Stomach (tissue), 9 donors: ENCODE data around the gene FLAD1. TPM values are rescaled to one million over a fixed set of nuclear protein-coding genes. Genes with fewer than 3 reads are reported as not detected.
A peak's percentile ranks its signal among the peaks of the same experiment; 100 is the strongest.
"Not testable (repeated sequence)": the region's sequence is repeated elsewhere in the genome, so short reads cannot be mapped to it uniquely, and the experiment has no call there.

Experiments used
- DNase-seq, 2 donors: peaks; one replicate each; pipeline versions ENCODE4 v3.0.0 to v3.0.0-alpha.2; 2013 to 2019
- H3K27ac ChIP-seq, 5 donors: fragments of 200-600 bp in 4 of 5; sonication (generic) in 4 of 5; one replicate each; pipeline ENCODE4 v1.5.1; 2013 to 2019; ENCODE audit warnings: mild to moderate bottlenecking in 1 of 5, moderate library complexity in 1 of 5
- H3K27me3 ChIP-seq, 3 donors: fragments of 200-600 bp; sonication (generic); one replicate each; pipeline ENCODE4 v1.5.1; 2017 to 2019; ENCODE audit warnings: mixed run types in 1 of 3
- H3K36me3 ChIP-seq, 4 donors: fragments of 200-600 bp; sonication (generic); 1 replicate in 3 of 4; 2 replicates in 1 of 4; pipeline ENCODE4 v1.5.1; 2016 to 2019
- H3K4me1 ChIP-seq, 4 donors: fragments of 200-600 bp; sonication (generic); one replicate each; pipeline ENCODE4 v1.5.1; 2016 to 2019
- H3K4me3 ChIP-seq, 4 donors: fragments of 200-600 bp; sonication (generic) in 3 of 4; one replicate each; pipeline ENCODE4 v1.5.1; 2016 to 2019; ENCODE audit warnings: mild to moderate bottlenecking in 1 of 4
- H3K9me3 ChIP-seq, 4 donors: fragments of 200-600 bp; sonication (generic); one replicate each; pipeline ENCODE4 v1.5.1; 2016 to 2019
- EP300 ChIP-seq: sonication (generic); formaldehyde crosslinking; IDR thresholded peaks from one replicate; pipeline ENCODE4 v1.6.1; 2017; ENCODE audit warnings: antibody characterized with exemption
- POLR2A ChIP-seq, 4 donors: fragments of 450-650 bp; IDR thresholded peaks; one replicate each; pipeline ENCODE4 v1.6.1; 2016; ENCODE audit warnings: antibody characterized with exemption in 4 of 4, control low read depth in 2 of 4, mild to moderate bottlenecking in 1 of 4, moderate library complexity in 1 of 4
- POLR2AphosphoS5 ChIP-seq, 3 donors: sonication (generic); formaldehyde crosslinking; IDR thresholded peaks; one replicate each; pipeline ENCODE4 v1.6.1; 2016; ENCODE audit warnings: antibody characterized with exemption in 3 of 3
- WGBS, 5 donors: extraction: QIAGEN DNeasy Blood & Tissue Kit in 3 of 5; methylation state at CpG; one replicate each; pipeline versions ENCODE4 v1.1.5 to v1.1.7; 2013 to 2018; 5-methylcytosine and 5-hydroxymethylcytosine counted together
- intact Hi-C: fragments of 100-400 bp; cut with DNase I; formaldehyde crosslinking; loops from one replicate; pipeline ENCODE4 v1.15.1; 2023; ENCODE audit warnings: low total_unique reads
- polyA plus RNA-seq, 3 donors: library from polyadenylated mRNA; stranded (reverse); fragments of 200-250 nt; gene quantifications; one replicate each; pipeline ENCODE4 v1.2.3, GENCODE V29; 2013
- total RNA-seq, 5 donors: library from RNA; depleted of rRNA; stranded (reverse); fragments of >200 nt; gene quantifications; one replicate each; pipeline versions ENCODE4 v1.1.0 to v1.2.3, GENCODE V29; 2014 to 2016
- TF ChIP-seq, protein P1 (sequence below), 7 experiments: fragments of 450-650 bp in 4 of 7; fragments of 200-600 bp in 3 of 7; sonication (generic) in 3 of 7; IDR thresholded peaks; one replicate each; pipeline ENCODE4 v1.5.1; 2016 to 2019; ENCODE audit warnings: antibody characterized with exemption in 7 of 7, control low read depth in 2 of 7, mild to moderate bottlenecking in 1 of 7
- donor health status: healthy with polysubstance abuse.
- donor health status: Bipolar disorder and iron deficiency.
- donor health status: healthy.

The FLAD1 gene
- total and polyA plus RNA-seq, 8 donors: 14.1 to 76.5 (median 42.1) TPM

DNA sequence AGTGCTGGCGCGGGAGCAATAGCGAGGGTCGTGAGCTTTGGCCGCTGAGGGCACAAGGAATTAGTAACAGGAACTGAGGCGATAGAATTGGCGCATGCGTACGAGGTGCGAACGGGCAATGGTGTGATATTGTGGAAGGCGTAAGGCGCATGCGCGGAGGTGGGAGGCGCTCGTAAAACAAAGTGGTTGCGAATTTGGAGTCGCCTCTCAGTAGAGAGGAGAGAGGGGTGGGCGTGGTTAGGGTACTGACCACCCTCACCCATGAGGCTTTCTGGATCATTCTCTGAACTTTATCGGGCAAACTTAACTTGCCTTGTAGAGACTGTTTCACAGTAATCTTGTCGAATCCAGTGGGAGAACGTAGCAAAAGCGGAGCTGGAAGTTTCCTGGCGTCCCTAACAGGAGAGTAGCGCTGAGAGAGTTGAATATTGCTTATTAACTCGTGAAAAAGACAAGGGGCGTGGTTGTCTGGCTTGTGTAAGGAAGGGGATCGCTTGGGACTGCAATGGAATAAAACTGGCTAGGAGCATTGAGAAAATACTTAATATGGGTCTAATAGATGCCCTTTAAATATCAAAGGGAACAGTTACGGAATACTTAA lies 8.2 kb upstream of the FLAD1 start:
- intact Hi-C loops: no loop called here

GRCh38 chr1:154975409-154976059 lies 7.6 kb upstream of the FLAD1 start:
- Histone ChIP-seq H3K4me3 (peak overlapping the region; percentile 64 to 70 (median 68)), H3K9me3 (no peaks in the 10 kb centered on the region), H3K27ac (peak overlapping the region; percentile 89 to 100 (median 99)), H3K4me1 (peaks cover 30 to 45% (median 38%) of the 10 kb centered on the region in 4 donors), H3K36me3 (peaks cover 0 to 20% (median 14%) of the 10 kb centered on the region in 4 donors), H3K27me3 (no peaks in the 10 kb centered on the region)
- WGBS, 5 donors: 0 to 1% (median 1%) methylated on average over 24 of the region's 24 CpGs
- DNase-seq: peak; percentile 55 to 83
- intact Hi-C loops: no loop called here
- TF ChIP-seq POLR2A (IDR thresholded peaks at IDR 0.05): no peak
- TF ChIP-seq POLR2AphosphoS5 (IDR thresholded peaks at IDR 0.05): no peak
- TF ChIP-seq, protein P1, sequence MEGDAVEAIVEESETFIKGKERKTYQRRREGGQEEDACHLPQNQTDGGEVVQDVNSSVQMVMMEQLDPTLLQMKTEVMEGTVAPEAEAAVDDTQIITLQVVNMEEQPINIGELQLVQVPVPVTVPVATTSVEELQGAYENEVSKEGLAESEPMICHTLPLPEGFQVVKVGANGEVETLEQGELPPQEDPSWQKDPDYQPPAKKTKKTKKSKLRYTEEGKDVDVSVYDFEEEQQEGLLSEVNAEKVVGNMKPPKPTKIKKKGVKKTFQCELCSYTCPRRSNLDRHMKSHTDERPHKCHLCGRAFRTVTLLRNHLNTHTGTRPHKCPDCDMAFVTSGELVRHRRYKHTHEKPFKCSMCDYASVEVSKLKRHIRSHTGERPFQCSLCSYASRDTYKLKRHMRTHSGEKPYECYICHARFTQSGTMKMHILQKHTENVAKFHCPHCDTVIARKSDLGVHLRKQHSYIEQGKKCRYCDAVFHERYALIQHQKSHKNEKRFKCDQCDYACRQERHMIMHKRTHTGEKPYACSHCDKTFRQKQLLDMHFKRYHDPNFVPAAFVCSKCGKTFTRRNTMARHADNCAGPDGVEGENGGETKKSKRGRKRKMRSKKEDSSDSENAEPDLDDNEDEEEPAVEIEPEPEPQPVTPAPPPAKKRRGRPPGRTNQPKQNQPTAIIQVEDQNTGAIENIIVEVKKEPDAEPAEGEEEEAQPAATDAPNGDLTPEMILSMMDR (IDR thresholded peaks at IDR 0.05): no peak
- no peak for TF ChIP-seq EP300

More for the DNA sequence above, 8.2 kb upstream of the FLAD1 start:
- Histone ChIP-seq H3K4me3 (peak overlapping the region; percentile 64 to 70 (median 68)), H3K27me3 (no peaks in the 10 kb centered on the region), H3K9me3 (no peaks in the 10 kb centered on the region), H3K27ac (peak overlapping the region; percentile 89 to 100 (median 99)), H3K36me3 (peaks cover 0 to 18% (median 14%) of the 10 kb centered on the region in 4 donors), H3K4me1 (peaks cover 37 to 52% (median 45%) of the 10 kb centered on the region in 4 donors)
- DNase-seq: peak; percentile 94 to 99
- TF ChIP-seq POLR2A (IDR thresholded peaks at IDR 0.05) (peak in 1 of 4 donors; percentile 69), POLR2AphosphoS5 (IDR thresholded peaks at IDR 0.05) (peak; percentile 62 to 77 (median 65)), EP300 (no peak)
- WGBS, 5 donors: 0 to 2% (median 0%) methylated on average over 30 of the region's 30 CpGs

DNA sequence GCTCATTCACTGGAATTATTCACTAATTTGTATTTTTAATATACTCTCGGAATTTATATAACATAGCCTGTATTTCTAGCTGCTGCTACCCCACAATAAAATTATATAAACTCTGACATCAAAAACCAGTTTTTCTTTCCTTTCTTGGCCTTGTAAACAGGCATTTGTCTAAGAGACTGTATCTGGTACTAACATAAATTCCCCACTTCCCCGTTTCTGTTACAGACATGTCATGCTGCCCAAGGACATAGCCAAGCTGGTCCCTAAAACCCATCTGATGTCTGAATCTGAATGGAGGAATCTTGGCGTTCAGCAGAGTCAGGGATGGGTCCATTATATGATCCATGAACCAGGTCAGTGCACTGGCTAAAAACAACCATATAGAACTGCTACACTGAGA lies 5.4 kb upstream of the FLAD1 start:
- H3K27me3 ChIP-seq, H3K9me3 ChIP-seq, intact Hi-C loops: not testable (repeated sequence)

GRCh38 chr1:154978360-154978759 lies 4.8 kb upstream of the FLAD1 start:
- Histone ChIP-seq H3K9me3 (no peaks in the 10 kb centered on the region), H3K4me1 (peaks cover 12 to 31% (median 20%) of the 10 kb centered on the region in 4 donors), H3K4me3 (no peak overlapping the region), H3K36me3 (peaks cover 0 to 20% (median 14%) of the 10 kb centered on the region in 4 donors), H3K27me3 (no peaks in the 10 kb centered on the region), H3K27ac (no peak overlapping the region)
- no peak for DNase-seq
- WGBS, 5 donors: 84 to 96% (median 93%) methylated on average over 3 of the region's 3 CpGs
- intact Hi-C loops: no loop called here
- TF ChIP-seq POLR2AphosphoS5 (IDR thresholded peaks at IDR 0.05) (no peak), POLR2A (IDR thresholded peaks at IDR 0.05) (no peak)
- TF ChIP-seq, protein P1 (IDR thresholded peaks at IDR 0.05): no peak

More for the DNA sequence above, 5.4 kb upstream of the FLAD1 start:
- WGBS, 5 donors: 63 to 79% (median 68%) methylated on average over 3 of the region's 3 CpGs
- DNase-seq, H3K27ac ChIP-seq, H3K4me3 ChIP-seq: not testable (repeated sequence)
- peaks cover 14 to 36% (median 25%) of the 10 kb centered on the region in 4 donors for H3K4me1 ChIP-seq
- H3K36me3 ChIP-seq: peaks cover 0 to 20% (median 14%) of the 10 kb centered on the region in 4 donors

DNA sequence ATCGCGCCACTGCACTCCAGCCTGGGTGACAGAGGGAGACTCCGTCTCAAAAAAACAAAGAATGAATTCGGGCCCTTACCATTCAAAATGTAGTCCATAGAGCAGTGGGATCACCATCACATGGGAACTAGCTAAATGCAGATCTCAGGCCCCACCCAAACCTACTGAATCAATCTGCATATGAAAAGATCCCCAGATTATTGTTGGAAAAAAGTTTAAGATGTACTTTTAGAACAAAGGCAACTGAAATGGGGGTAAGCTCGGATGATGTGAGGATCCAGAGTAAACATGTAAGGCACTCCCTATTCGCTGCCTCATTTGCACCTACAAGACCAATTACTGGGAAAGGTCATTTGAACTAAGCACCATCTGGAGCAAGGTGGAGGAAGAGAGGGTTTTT lies 803 bp upstream of the FLAD1 start:
- Histone ChIP-seq H3K27ac (peak overlapping the region in 4 of 5 donors; percentile 27 to 86 (median 80)), H3K36me3 (peaks cover 0 to 27% (median 18%) of the 10 kb centered on the region in 4 donors), H3K4me1 (peaks cover 16 to 34% (median 28%) of the 10 kb centered on the region in 4 donors), H3K27me3 (no peaks in the 10 kb centered on the region), H3K9me3 (no peaks in the 10 kb centered on the region), H3K4me3 (peak overlapping the region; percentile 69 to 79 (median 72))
- WGBS, 5 donors: 58 to 64% (median 62%) methylated on average over 6 of the region's 6 CpGs
- intact Hi-C loops: no loop called here
- no peak for DNase-seq
- TF ChIP-seq, protein P1 (IDR thresholded peaks at IDR 0.05): no peak
- TF ChIP-seq EP300: no peak
- TF ChIP-seq POLR2A (IDR thresholded peaks at IDR 0.05): no peak
- TF ChIP-seq POLR2AphosphoS5 (IDR thresholded peaks at IDR 0.05): no peak
